Fibroblast of mammary gland (primary cell): ENCODE measurements around the gene EFNB2.

Experiments used
- DNase-seq: peaks from one replicate; pipeline ENCODE4 v3.0.0-alpha.2; 2010; ENCODE audit warnings: low read depth
- H3K4me3 ChIP-seq: 2 replicates; pipeline ENCODE4 v1.5.1; 2011; ENCODE audit warnings: low read depth, mild to moderate bottlenecking, low read length, moderate library complexity; ENCODE audit not compliant: control insufficient read depth
- TF ChIP-seq, protein P1 (sequence below): conservative IDR thresholded peaks from 2 replicates; pipeline ENCODE4 v1.5.1; 2011; ENCODE audit warnings: low read depth, low read length, inconsistent platforms; ENCODE audit not compliant: control insufficient read depth, insufficient read depth

The EFNB2 gene

DNA sequence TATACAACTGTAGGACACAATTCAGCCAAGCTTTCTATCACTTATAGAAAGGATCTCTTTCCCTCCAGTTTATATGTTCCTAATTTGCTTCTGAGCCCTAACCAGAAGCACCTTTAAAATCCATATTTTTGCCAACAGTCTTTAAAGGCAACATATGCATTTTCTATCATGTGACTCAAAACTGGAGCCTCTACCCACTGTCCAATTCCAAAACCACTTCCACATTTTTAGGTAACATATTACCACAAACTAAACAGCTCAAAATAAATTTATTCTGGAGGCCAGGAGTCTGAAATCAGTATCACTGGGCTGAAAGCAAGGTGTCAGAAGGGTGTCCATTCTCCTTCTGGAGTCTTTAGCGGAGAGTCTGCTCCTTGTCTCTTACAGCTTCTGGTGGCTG is 15.9 kb upstream of the EFNB2 start:
- no peak for DNase-seq
- TF ChIP-seq, protein P1, sequence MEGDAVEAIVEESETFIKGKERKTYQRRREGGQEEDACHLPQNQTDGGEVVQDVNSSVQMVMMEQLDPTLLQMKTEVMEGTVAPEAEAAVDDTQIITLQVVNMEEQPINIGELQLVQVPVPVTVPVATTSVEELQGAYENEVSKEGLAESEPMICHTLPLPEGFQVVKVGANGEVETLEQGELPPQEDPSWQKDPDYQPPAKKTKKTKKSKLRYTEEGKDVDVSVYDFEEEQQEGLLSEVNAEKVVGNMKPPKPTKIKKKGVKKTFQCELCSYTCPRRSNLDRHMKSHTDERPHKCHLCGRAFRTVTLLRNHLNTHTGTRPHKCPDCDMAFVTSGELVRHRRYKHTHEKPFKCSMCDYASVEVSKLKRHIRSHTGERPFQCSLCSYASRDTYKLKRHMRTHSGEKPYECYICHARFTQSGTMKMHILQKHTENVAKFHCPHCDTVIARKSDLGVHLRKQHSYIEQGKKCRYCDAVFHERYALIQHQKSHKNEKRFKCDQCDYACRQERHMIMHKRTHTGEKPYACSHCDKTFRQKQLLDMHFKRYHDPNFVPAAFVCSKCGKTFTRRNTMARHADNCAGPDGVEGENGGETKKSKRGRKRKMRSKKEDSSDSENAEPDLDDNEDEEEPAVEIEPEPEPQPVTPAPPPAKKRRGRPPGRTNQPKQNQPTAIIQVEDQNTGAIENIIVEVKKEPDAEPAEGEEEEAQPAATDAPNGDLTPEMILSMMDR, result no peak
- H3K4me3 ChIP-seq, result no peak overlapping the region

DNA sequence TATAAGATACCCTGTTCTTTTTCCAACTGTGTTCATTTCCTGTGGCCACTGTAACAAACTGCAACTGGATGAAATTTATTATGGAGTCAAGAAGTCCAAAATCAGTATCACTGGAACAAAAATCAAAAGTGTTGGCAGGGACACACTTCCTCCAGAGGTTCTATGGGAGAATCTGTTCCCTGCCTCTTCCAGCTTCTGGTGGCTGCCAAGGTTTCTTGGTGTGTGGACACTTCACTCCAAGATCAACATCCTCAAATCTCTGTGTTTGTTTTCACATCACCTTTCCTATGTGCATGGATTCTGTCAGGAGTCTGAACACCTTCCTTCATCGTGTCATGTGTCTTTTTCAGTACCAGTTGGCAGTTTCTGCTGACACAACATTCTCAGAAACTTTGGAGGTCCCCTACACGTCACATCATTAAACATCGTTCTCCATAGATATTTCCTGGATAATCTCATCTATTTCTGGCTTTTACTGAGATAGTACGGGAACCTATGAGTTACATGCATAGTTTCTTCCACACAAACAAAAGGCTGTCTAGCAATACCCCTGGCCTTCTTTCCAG is 15.2 kb upstream of the EFNB2 start:
- TF ChIP-seq, protein P1, result no peak
- no peak for DNase-seq
- H3K4me3 ChIP-seq, result no peak overlapping the region

DNA sequence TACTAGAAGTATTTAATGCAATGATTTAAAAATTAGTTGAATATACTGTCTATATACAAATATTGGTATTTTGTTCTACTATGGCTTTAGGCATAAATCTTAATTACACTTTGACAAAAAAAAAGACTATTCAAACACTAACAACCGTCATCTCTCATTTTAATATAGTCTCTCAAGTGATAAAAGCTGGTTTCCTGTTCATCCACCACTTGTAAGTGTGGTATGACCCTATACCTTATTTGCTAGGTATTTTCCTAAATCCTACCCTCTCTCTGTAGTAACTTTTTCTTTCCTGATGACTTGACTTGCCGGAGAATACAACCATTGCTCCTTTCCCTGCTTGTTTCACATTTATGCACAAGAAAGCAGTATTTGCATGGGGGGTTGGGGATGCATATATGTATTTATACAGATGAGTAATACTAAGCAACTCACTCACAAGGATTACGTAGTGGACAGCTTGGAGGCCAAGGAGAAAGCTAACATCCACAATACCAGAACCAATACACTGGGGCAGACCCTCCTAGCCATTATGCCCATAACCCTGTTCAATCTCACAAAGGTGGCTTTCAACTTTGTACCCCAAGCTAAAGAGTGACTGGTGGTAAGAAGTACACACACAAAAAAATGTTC is 12.7 kb upstream of the EFNB2 start:
- no peak overlapping the region for H3K4me3 ChIP-seq
- TF ChIP-seq, protein P1, result no peak
- peak; percentile 45 for DNase-seq

DNA sequence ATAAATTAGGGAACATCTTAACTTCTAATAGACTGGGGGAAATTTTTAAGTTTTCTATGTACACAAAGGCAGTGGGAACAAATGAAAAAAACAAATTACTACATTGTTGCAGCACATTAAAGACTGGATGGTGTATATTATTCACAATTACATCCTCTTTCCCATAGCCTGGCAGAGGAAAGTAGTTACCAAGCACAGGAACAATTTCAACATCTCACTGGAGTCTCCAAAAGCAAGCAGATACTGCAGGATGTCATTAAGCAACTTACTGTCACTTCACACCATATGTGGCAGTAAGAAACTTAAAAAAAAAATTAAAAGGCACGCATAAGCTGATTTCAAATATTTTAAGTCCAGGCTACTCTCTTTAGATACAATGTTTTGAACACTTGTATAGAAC is 6.4 kb upstream of the EFNB2 start:
- DNase-seq, result no peak
- TF ChIP-seq, protein P1, result no peak
- H3K4me3 ChIP-seq, result no peak overlapping the region

DNA sequence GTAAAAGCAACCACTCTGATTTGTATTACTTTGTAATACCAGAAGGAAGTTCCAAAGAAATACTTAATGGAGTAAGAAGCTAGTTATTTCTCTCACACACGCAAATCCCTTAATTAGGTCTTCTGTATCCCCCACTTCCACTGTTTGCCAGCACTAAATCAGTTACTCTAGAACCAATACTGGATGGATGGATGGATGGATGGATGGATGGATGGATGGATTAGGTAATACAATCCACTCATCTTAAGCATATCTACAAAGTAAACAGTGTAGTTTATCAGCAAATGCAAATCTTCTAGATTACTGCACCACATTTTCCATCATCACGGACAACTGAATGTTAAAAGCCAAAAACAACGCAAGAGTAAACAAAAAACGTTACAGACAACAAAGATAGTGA is 5.2 kb upstream of the EFNB2 start:
- no peak for DNase-seq
- TF ChIP-seq, protein P1, result no peak
- H3K4me3 ChIP-seq, result no peak overlapping the region

DNA sequence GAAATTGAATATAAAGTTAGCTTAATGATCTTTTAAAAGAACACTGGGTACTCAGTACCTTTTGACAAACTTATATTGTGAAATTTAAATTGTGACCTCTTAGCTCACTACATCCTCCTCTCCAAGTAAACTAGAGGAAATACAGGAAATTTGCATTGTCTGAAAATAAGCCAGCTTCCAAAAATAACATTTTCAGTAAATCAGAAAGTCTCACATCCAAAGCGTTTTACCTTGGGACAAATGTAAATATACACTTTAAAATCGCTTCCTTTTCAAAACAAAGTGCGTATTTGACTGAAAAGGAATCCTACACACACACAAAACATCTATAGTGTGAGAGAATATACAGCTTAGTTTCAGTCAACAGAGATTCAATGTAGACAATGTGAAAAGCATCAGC is 2.1 kb upstream of the EFNB2 start:
- no peak for DNase-seq
- no peak overlapping the region for H3K4me3 ChIP-seq
- TF ChIP-seq, protein P1, result no peak
